LNCAP (cell line): ENCODE results near the gene CCDC6.

ENCODE experiments used
- TF ChIP-seq, protein P1 (sequence below): fragments of 450-650 bp; IDR thresholded peaks from 2 replicates; pipeline ENCODE4 v1.5.1; 2017; ENCODE audit warnings: mild to moderate bottlenecking

The CCDC6 gene

DNA sequence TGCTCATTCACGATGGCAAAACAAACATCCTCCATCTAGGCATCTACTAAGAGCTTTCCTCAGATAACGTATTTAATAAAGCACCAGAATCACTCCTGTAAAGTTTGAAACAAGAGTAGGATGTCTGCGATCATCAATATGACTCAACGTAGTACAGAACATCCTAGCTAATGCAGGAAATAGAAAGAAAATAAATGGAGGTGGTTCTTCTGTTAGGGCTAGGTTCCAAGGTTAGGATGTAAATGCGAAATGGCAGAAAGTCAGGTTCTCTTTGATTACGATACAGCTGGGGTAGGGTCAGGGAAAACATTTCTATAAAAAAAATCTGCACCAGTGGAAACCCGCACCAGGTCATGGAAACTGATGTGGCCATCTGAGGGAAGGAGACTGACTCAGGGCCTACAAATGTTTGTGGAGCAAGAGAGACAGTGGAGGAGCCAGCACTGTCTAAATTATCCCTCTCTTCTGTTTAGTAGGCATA lies 29.1 kb downstream of the CCDC6 start:
- TF ChIP-seq, protein P1, sequence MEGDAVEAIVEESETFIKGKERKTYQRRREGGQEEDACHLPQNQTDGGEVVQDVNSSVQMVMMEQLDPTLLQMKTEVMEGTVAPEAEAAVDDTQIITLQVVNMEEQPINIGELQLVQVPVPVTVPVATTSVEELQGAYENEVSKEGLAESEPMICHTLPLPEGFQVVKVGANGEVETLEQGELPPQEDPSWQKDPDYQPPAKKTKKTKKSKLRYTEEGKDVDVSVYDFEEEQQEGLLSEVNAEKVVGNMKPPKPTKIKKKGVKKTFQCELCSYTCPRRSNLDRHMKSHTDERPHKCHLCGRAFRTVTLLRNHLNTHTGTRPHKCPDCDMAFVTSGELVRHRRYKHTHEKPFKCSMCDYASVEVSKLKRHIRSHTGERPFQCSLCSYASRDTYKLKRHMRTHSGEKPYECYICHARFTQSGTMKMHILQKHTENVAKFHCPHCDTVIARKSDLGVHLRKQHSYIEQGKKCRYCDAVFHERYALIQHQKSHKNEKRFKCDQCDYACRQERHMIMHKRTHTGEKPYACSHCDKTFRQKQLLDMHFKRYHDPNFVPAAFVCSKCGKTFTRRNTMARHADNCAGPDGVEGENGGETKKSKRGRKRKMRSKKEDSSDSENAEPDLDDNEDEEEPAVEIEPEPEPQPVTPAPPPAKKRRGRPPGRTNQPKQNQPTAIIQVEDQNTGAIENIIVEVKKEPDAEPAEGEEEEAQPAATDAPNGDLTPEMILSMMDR: no peak

DNA sequence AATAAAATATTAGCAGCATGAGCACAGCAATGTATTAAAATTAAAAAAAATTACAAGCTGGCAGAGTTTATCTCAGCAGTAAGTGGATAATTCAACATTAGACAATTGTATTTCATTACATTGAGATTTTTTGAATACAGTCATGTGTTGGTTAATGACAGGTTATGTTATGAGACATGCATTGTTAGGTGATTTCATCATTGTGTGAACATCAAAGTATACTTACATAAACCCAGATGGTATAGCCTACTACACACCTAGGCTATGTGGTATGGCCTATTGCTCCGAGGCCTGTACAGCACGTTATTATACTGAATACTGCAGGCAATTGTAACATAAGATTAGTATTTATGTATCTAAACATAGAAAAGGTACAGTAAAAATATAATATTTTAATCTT lies 29.7 kb downstream of the CCDC6 start:
- TF ChIP-seq, protein P1: no peak

DNA sequence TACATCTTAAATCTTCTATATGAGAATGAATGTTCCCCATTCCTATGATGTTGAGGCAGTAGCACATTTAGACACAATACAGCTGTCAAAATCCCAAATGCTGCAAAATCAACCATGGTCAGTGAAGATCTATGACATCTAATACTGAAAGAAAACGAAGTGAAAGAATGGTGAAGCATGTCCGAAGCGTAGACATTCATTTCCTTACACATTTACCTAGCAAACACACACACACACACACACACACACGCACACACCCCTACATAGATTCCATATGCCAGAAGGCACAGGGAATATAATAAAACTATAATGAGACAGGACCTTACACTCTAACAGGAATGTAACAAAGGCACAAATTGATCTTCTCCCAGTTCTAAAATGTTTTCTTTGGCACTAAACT lies 32.5 kb downstream of the CCDC6 start:
- TF ChIP-seq, protein P1: no peak

DNA sequence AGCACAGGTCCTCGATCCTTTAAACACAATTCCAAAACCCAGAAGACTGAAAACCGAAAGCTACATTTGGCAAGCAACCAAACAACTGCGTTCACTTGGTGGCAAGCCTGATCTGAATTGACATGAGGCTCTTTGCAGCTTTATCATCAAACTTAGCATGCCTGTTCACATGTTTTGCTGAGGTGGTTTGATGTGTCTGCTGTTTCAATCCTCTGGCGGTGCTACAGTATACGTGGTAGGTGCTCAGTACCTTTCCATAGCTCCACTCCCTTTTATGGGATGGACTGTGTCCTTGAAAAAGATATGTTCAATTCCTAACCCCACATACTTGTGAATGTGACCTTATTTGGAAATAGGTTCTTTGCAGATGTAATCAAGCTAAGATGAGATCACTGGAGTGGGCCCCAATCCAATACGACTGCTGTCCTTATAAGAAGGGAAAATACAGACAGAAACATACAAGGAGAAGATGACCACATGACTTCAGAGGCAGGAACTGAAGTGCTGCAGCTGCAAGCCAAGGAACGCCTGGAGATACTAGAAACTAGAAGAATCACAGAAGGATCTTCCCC lies 33.4 kb downstream of the CCDC6 start:
- TF ChIP-seq, protein P1: no peak

DNA sequence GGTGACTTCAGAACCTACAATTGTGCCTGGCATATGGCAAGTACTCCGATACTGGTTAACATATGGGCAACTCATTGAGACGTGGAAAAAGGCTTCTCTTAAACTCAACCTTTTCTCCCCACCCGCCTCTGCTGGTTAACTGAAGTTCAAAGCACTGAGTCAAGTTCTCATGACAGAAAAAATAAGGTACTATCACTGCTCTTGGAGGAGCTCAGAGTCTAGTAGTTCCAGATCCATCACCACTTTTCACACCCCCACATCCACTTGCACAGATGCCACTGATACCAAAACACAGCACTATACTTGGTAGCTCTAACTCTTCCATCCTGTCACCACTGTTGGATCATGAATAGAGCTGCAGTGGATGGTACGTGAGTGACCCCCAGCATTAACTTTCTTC lies 36.2 kb downstream of the CCDC6 start:
- TF ChIP-seq, protein P1: no peak

DNA sequence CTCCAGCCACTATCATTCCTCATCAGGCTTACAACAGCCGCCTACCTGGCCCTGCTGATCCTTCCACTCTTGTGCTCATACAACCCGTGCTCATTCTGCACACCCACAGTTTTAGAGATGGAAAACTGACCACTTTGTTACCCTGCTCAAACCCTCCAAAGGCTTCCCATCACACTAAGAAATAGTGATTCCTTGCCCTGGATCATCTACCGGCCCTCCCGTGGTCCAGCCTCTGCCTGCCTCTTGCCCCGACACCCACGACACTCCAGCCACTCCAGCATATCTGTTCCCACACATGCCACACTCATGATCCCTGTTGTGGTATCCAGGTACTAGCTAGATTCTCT lies 36.8 kb downstream of the CCDC6 start:
- TF ChIP-seq, protein P1: no peak

DNA sequence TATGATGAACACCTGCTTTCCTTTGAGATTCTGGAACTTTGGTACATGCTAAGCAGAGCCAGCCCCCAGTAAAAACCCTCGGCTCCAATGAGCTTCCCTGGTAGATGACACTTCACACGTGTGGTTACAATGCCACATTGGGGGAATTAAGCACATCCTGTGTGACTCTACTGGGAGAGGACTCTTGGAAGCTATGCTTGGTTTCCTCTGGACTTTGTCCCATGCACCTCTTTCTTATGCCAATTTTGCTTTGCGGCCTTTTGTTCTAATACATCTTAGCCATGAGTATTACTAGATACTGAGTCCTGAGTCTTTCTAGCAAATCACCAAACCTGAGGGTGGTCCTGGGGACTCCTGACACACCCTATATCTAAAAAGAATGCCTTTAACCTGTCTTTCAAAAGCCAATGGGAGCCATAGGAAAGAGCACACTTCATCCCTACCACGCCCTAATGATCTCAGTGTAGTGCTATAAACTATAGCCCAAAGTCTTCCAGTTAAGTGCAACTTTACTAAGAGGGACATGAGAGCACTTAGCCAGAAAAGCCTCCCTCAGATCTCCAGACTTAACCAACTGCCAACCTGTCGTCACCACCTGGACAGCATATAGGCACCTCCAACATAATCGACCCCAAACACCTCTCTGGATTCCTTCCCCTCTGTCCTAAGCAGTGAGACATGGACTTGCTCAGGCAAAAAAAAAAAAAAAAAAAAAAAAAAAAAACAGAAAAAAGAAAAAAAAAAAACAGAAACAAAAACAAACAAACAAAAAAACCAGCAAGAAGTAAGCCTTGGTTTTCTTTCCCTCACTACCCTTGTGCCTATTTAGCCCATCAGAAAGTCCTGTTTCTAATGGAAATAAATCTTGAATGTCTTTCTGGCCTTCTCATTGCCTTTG lies 37.4 kb downstream of the CCDC6 start:
- TF ChIP-seq, protein P1: no peak
